NCI-H748 treated with DMSO at 0.1 percent for 48 hours (cell line): ENCODE measurements around the gene CPSF2.

Experiments used
- DNase-seq: peaks from one replicate; lab custom pipeline; 2025; lab: John Stamatoyannopoulos, UW

Gene CPSF2

GRCh38 chr14:92121670-92122350, at the start of gene CPSF2, which contains the start of gene NDUFB1:
Gene CPSF2, plus strand, starts transcription at chr14:92121969. Its CDS starts 9,016 bp downstream, at chr14:92130985.
Gene NDUFB1, minus strand, starts transcription at chr14:92121706. Its CDS starts 4,069 bp downstream, at chr14:92117637.
- DNase-seq: peak; percentile 80

DNA sequence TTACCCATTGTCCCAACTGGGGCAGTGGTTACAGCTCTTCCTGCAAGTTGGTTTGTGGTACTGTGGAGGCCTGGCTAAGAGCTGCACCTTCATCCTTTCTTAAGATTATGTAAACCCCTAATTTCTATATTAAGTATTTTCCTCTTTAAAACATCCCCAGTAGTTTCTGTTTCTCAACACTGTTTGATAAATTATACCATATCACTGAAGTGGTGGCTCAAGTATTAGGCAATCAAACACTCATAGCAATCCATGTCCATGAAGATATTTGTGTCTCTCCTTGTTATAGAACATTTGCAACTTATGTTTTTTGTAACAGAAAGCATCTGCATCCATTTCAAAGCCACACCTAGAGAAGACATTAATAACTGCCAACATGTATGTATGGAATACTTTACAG, 47.2 kb upstream of the CPSF2 start:
- DNase-seq: no peak

DNA sequence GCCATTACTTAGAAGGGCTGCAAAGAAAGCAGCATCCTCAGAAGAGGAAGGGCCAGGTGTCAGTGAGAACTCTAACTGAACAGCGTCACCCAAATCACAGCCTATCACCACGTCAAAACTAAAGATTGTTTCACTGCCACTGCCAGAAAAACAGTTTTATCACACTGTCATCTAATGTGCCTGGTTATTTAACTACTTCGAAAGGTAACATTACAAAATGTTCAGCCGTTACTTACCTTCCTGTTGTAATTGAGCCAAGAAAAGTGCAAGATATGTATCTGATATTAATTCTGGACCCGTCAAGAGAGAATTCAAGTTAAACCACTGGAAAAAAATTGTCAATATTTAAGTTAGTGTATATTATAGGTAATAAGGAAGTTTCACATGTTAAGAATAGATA, 33.3 kb upstream of the CPSF2 start:
- DNase-seq: no peak

DNA sequence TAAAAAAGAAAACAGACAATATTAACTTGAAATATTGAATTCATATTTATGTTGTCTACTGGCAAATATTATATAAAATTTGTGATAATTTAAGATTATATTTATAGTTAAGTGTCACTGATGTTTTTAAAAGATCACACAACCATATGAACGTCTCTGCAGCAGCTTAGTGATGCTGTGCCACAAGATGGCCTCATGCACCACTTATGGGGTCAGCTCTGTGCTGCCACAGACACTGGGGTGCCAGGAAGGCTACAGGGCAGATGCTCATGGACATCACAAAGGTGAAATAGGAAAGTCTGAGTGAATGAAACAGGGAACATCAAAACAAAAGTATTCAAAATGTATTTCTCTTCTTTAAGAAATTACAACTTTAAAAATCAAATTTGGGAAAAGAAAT, 28.4 kb upstream of the CPSF2 start:
- peak; percentile 21 for DNase-seq

DNA sequence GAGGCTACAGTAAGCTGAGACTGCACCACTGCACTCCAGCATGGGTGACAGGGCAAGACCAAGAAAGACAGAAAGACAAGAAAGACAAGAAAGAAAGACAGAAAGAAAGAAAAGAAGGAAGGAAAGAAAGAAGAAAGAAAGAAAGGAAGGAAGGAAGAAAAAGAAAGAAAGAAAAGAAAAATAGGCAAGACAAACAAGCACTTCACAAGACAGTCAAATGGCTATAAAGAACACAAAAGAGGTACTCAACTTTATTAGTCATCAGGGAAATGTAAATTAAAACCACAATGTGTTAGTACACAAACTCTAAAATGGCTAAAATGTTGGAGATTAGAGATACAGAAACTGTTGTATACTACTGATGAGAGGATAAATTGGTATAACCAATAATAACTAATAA, 22.0 kb upstream of the CPSF2 start:
- no peak for DNase-seq

DNA sequence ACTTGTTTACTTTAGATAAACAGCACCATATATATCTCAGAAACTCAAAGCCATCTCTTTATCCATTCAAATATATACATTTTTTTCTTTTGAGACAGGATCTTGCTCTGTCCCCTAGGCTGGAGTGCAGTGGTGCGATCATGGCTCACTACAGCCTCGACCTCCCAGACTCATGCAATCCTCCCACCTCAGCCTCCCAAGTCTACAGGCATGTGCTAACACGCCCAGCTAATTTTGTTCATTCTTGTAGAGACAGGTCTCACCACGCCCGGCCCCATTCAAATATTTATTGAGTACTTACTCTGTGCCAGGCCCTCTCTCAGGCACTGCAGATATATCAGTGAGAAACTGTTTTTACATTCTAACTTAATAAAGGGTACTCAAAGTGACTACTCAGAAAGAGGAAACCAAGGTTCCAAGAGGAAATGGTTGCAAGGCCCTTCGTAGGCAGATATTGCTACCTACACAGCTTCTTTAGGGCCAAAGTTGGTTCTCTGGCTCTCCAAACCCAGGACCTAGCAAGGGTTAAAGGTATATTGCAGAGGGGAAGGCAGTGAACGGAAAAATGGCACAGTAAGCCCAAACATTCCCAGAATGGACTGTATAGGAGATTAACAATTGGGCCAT, 18.3 kb upstream of the CPSF2 start:
- DNase-seq: no peak

DNA sequence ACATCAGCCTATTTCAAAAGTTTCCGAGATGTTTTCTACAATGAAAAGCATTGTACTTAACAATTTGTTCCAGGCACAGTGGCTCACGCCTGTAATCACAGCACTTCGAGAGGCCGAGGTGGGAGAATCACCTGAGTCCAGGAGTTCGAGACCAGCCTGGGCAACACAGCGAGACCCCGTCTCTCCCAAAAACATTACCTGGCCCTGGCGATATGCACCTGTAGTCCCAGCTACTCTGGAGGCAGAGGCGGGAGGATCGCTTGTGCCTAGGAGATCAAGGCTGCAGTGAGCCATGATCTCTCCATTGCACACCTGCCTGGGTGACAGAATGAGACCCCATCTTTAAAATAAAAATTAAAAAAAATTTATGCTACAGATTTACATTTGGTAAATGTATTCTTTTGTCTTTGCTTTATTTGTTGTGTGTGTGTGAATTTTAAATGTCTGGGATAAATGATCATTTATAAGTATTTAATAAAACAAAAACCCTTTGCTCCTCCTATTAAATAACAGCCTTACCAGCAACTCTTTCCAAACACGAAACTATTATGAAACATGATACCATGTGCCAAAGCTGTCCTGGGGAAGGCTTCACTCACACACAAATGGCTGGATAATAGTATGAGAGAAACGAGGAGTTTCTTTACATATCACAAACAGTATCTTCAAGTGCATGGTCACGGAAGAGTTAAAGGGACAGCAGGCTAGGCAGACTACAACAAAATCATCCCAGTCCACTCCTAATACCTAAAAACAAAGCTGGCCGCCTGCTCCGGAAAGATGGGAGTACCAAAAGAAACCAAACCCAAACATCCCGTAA, 16.5 kb upstream of the CPSF2 start:
- no peak for DNase-seq

- DNase-seq: peak; percentile 75
Measured at GRCh38 chr14:92105893-92106142, 16.0 kb upstream of the CPSF2 start.

- DNase-seq: peak; percentile 96
Measured at GRCh38 chr14:92106143-92106926, 15.4 kb upstream of the CPSF2 start, which contains the start of gene ATXN3. Gene ATXN3, minus strand, starts transcription at chr14:92106582. Its CDS starts 30 bp downstream, at chr14:92106552.

GRCh38 chr14:92108345-92109254, 13.2 kb upstream of the CPSF2 start:
- DNase-seq: no peak

- no peak for DNase-seq
Measured at GRCh38 chr14:92109490-92109889, 12.3 kb upstream of the CPSF2 start.

DNA sequence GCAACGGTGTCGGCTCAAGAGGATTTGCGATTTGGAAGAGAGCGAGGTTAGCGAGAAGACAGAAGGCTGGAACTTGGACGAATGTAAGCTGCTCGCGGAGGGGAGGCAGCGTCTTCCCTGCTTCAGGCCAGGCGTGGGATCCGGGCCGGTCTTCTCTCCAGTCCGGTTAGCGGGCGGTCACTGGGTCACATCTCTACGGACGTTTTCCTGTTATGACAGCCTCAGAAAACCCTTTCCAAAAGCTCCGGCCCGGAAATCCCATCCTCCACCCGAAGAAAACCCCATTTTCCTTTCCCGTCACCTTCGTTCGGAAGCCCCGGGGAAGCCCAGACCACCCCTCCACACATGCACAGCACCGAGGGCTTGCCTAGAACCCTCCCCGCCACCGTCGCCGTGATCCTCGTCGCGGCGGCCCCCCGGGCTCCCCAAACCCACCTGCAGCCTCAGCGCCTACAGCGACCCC, 531 bp upstream of the CPSF2 start:
- DNase-seq: no peak

GRCh38 chr14:92122351-92122677, 545 bp downstream of the CPSF2 start:
- no peak for DNase-seq

- no peak for DNase-seq
Measured at GRCh38 chr14:92122761-92123160, 992 bp downstream of the CPSF2 start.

DNA sequence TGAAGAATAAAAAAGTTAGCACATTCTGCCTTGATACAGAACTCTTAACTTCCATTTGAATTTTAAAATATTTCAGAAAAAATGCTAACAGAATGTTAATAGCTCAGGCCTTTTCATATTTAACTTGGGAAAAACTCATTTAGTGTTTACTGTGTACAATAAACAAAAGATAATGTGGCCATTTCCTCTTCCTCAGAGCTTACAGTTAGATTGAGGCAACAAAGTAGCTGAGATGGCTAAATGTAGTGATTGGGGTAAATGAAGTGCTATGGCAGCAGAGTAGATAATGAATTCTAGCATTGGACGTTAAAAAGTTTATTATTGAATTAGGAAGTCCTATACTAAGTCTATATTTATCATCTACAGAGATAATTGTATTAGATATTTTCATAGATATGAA, 12.7 kb downstream of the CPSF2 start:
- DNase-seq: no peak

- peak; percentile 58 for DNase-seq
Measured at GRCh38 chr14:92135269-92135668, 13.5 kb downstream of the CPSF2 start.

- DNase-seq: no peak
Measured at GRCh38 chr14:92143309-92143708, 21.5 kb downstream of the CPSF2 start.

- no peak for DNase-seq
Measured at GRCh38 chr14:92143962-92144361, 22.2 kb downstream of the CPSF2 start.

DNA sequence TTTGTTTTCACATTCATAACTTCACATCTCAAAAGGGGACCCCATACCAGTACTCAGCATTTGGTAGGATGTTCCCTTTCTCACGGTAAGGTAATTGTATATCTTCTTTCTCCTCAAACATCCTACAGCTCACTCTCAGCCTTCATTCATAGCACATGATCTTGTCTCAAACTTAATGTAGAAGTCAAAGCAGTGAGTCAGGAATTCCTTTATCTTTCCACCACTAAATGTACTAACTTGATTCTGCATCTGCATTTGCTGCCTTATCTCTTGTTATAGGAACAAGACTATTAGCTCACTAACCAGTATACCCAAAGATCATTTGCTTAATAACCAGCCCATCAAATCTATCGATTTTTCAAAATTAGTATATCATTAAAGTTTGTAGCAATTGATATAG, 22.9 kb downstream of the CPSF2 start:
- DNase-seq: no peak

DNA sequence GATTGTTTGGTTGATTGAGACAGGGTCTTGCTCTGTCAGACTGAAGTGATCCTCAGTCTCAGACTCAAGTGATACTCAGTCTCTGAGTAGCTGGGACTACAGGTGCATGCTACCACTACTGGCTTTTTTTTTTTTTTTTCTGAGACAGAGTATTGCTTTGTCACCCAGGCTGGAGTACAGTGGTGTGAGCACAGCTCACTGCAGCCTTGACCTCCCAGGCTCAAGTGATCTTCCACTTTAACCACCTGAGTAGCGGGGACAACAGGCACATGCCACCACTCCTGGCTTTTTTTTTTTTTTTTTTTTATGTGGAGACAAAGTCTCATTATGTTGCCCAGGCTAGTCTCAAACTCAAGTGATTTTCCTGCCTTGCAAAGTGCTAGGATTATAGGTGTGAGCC, 31.8 kb downstream of the CPSF2 start:
- DNase-seq: no peak

DNA sequence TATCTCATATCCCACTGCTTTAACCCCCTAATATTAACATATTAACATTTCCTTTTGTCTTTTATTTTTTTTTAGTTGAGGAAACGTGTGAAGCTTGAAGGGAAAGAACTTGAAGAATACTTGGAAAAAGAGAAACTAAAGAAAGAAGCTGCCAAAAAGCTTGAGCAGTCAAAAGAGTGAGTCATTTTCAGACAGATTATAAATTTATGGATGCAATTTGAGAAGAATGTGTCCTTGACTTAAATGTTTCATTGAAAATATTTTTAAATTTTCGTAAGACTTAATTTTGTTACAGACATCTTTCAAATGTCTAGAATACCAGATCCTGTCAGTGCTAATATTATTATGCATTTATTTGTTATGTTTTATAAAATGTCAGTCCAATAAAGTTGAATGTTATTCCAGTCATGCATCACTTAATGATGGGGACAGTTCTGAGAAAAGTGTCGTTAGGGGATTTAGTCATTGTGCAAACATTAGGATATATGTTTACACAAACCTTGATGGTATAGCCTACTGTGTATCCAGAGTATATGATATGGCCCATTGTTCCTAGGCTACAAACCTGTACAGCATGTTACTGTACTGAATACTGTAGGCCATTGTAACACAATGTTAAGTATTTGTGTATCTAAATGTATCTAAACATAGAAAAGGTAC, 32.6 kb downstream of the CPSF2 start:
- DNase-seq: peak; percentile 77
